Right lobe of liver (tissue), 4 donors: ENCODE data around the gene CORO7.

Source experiments
- CTCF ChIP-seq, 4 donors: fragments of 200-600 bp in 3 of 4; fragments of 450-650 bp in 1 of 4; IDR thresholded peaks; one replicate each; pipeline versions ENCODE4 v1.5.1 to v1.8.0; 2016 to 2022; ENCODE audit warnings: antibody characterized with exemption in 4 of 4, mild to moderate bottlenecking in 2 of 4
- POLR2A ChIP-seq: fragments of 450-650 bp; IDR thresholded peaks from one replicate; pipeline ENCODE4 v1.6.1; 2017; ENCODE audit warnings: antibody characterized with exemption, mild to moderate bottlenecking
- donor health status: DM: no; HTN: no; CAD: no.
- donor health status: DM: no; HTN: no; CAD: no.
- donor health status: DM: no; HTN: yes; CAD: no.

GRCh38 chr16:4385789-4386450 lies 30.5 kb downstream of the CORO7 start:
- no peak for TF ChIP-seq CTCF (IDR thresholded peaks at IDR 0.05)
- TF ChIP-seq POLR2A = no peak
